NT2/D1 (cell line): ENCODE measurements around the gene ETV5.

Experiments used
- SUZ12 ChIP-seq: IDR thresholded peaks from 2 replicates; pipeline ENCODE4 v1.6.1; 2011; ENCODE audit not compliant: insufficient read length, insufficient read depth; ENCODE audit errors: extremely low read depth
- YY1 ChIP-seq: IDR thresholded peaks from 2 replicates; pipeline ENCODE4 v1.6.1; 2011; ENCODE audit not compliant: insufficient read length, insufficient read depth

GRCh38 chr3:186021673-186022362 lies 87.1 kb downstream of the ETV5 start:
- no peak for TF ChIP-seq SUZ12
- no peak for TF ChIP-seq YY1
